GM21423 (cell line): ENCODE results near the gene CNTNAP4.

Source experiments
- ATAC-seq: cut with Tn5 transposase; IDR thresholded peaks from one replicate; pipeline ENCODE4 v1.9.1; 2021; ENCODE audit warnings: mild to moderate bottlenecking, moderate library complexity; ENCODE audit not compliant: unreplicated experiment

The CNTNAP4 gene

GRCh38 chr16:76574651-76575050 is 297.4 kb downstream of the CNTNAP4 start:
- no peak for ATAC-seq

DNA sequence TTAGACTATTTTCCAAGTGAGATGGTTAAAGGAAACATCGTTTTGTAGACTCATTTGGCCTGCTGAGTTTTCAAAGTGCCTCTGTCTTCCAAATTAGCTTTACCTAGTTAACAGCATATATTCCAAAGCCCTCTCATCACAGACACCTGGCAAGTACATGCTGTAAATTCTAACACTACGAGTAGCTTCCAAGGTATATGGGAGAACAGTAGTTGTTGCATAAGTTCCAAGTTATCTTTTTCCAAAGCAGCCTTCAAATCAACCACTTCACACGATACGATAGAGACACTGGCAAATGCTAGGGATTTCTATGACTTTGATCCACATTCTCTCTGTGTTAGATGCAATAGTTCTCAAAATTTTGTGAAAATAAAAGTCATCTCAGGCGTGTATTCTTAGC is 299.3 kb downstream of the CNTNAP4 start:
- ATAC-seq: no peak

DNA sequence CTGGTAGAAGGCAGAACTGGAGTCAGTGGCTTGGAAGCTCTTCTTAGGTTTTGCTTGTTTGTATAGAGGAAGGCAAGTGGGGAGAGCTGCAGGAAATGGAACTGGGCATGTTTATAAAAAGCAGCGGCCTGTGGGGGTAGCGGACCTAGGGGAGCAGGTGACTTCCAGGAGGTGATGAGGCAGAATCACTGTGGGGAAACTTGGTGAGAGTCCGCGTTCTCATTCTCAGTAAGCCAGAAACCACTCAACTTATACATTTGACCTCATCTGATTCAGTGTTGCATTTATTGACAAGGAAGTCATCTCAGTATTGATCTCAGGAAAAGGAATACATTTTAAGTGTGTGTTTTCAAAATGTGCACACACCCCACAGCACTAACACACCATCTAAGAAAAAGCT is 299.8 kb downstream of the CNTNAP4 start:
- ATAC-seq: peak; percentile 81

DNA sequence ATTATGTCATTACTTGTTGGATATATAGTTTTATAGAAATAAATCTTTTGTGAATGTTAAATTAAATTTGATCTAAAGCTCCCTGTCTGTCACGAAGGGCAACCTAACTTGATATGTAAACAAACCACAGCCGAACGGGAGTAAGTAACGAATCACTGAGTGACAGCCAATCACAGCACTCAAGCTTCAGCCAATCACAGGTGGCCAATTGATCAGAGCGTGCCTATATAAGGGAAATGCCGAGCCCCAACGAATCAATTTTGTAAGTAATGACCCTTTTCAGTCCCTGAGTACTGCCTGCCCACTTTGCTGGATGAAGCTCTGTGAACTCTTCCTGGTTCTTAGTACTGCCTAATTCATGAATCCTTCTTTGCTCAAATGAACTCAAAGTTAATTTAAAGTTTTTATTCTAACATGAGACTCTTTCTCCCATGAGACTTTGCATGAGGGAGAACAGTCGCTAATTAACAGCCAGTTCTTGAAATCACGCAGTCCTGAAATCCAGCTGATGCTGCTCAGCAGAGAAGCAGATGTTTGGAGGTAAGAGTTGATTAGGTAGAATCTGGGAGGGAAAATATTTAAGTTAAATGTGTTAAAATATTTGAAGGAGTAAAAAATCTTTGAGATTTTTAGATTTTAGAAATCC is 302.2 kb downstream of the CNTNAP4 start:
- no peak for ATAC-seq

- ATAC-seq: no peak
These were observed 306.3 kb downstream of the CNTNAP4 start for GRCh38 chr16:76583466-76583865.

DNA sequence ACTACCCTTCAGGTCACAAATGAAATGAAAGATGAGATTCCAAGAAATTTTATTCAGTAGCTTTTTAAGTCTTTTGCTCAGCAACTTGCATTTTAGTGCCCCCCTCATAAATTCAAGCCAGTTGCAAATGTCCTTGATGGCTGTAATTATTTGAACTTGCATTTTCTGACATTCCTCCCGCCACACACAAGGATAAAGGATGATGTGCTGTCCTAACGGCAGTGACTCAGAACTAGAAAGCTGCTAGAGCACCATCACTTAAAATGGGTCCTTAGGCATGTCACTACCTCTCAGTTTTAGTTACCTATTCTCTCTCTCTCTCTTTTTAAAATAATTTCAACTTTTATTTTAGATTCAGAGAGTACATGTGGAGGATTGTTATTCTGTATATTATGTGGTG is 306.7 kb downstream of the CNTNAP4 start:
- no peak for ATAC-seq

DNA sequence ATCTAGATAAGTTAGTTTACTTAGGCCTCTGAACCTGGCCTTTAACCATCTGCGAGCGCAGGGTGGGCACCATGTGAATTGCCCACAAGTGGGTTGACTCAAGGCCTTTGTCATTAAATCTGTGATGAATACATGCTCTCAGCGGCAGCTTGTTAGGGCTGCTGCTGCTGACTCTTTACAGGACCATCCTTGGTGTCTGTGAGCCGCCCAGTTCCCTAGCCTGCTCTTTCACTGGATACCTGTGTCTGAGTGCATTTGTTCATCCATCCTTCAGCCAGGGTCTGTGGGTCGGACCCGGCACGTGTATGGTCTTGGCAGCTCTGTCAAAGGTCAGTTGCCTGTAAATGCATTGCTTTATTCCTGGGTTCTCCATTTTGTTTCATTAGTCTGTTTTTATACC is 321.3 kb downstream of the CNTNAP4 start:
- no peak for ATAC-seq

- ATAC-seq: no peak
These were observed 330.1 kb downstream of the CNTNAP4 start for GRCh38 chr16:76607317-76607716.
